Measurements from ENCODE around the gene ITIH4. TPM values are rescaled to one million over a fixed set of nuclear protein-coding genes. Genes with fewer than 3 reads are reported as not detected.
A peak's percentile ranks its signal among the peaks of the same experiment; 100 is the strongest.

The ITIH4 gene
- polyA plus RNA-seq, 3 donors = 0.59 to 47.7 TPM; not detected in 1

DNA sequence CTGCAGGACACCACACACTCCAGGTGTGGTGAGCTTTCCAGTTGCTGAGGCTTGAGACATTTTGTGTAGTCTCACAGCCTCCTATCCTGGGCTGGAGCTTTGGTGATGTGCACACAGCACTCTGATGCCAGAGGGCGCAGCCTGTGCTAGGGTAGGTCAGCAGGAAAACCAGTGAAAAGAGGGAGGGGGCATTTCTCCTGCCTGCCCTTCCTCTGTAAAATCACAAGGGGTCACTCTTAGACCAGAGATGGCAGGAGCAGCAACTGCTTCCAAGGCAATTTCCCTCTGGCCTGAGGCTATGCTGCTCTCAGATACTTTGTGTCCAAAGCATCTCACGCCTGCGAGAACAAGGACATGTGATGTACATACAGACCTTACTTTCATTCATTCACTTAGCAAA lies 20.9 kb upstream of the ITIH4 start:
- Histone ChIP-seq H3K9me3 (replicated peaks in 1 of 2; ENCODE audit: control insufficient read depth in 1 of 2, insufficient read depth in 1 of 2, low read length in 2 of 2) (no peaks in the 10 kb centered on the region), H3K4me2 (replicated peaks; ENCODE audit: extremely low read depth, low read length, poor library complexity, severe bottlenecking) (no peak overlapping the region), H3K27ac (ENCODE audit: low read depth in 1 of 2, low read length in 2 of 2) (no peak overlapping the region), H3K4me3 (replicated peaks in 1 of 3; ENCODE audit: low read depth in 2 of 3, low read length in 3 of 3) (no peak overlapping the region), H3K27me3 (ENCODE audit: control insufficient read depth in 2 of 2, insufficient read depth in 2 of 2, low read length in 2 of 2) (no peaks in the 10 kb centered on the region), H3K9ac (ENCODE audit: insufficient read depth, low read length, poor library complexity, severe bottlenecking) (no peak overlapping the region), H2AFZ (ENCODE audit: insufficient read depth, low read depth, low read length, poor library complexity, severe bottlenecking) (no peak overlapping the region), H3K36me3 (replicated peaks in 1 of 2; ENCODE audit: control insufficient read depth in 1 of 2, insufficient read depth in 2 of 2, low read length in 2 of 2) (peaks cover 74 to 96% of the 10 kb centered on the region in 2 donors), H4K20me1 (ENCODE audit: insufficient read depth, low read length) (peaks cover 7% of the 10 kb centered on the region), H3K79me2 (ENCODE audit: insufficient read depth, low read length) (no peaks in the 10 kb centered on the region), H3K4me1 (ENCODE audit: control insufficient read depth in 1 of 2, insufficient read depth in 2 of 2, low read length in 2 of 2) (no peaks in the 10 kb centered on the region)
- TF ChIP-seq, protein P1, sequence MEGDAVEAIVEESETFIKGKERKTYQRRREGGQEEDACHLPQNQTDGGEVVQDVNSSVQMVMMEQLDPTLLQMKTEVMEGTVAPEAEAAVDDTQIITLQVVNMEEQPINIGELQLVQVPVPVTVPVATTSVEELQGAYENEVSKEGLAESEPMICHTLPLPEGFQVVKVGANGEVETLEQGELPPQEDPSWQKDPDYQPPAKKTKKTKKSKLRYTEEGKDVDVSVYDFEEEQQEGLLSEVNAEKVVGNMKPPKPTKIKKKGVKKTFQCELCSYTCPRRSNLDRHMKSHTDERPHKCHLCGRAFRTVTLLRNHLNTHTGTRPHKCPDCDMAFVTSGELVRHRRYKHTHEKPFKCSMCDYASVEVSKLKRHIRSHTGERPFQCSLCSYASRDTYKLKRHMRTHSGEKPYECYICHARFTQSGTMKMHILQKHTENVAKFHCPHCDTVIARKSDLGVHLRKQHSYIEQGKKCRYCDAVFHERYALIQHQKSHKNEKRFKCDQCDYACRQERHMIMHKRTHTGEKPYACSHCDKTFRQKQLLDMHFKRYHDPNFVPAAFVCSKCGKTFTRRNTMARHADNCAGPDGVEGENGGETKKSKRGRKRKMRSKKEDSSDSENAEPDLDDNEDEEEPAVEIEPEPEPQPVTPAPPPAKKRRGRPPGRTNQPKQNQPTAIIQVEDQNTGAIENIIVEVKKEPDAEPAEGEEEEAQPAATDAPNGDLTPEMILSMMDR (IDR thresholded peaks at IDR 0.05) = peak; percentile 68
- Mint-ChIP-seq H3K36me3 (peaks cover 77 to 86% of the 10 kb centered on the region in 2 donors), H3K4me3 (no peak overlapping the region), H3K27ac (no peak overlapping the region), H3K4me1 (peaks cover 4% of the 10 kb centered on the region), H3K27me3 (ENCODE audit: low read depth in 3 of 3) (peaks cover 0 to 2% (median 0%) of the 10 kb centered on the region in 3 donors), H3K9me3 (no peaks in the 10 kb centered on the region)
- intact Hi-C loops (cut with micrococcal nuclease) = loop anchor here (5.0 kb wide), 2 partner anchors 81 to 221 kb away; no protein-coding TSS in a partner anchor
- WGBS (ENCODE audit: insufficient coverage) = no CpG with 5 or more reads among the region's 3 CpGs
- DNase-seq = peak; percentile 29 to 36 (median 29)

DNA sequence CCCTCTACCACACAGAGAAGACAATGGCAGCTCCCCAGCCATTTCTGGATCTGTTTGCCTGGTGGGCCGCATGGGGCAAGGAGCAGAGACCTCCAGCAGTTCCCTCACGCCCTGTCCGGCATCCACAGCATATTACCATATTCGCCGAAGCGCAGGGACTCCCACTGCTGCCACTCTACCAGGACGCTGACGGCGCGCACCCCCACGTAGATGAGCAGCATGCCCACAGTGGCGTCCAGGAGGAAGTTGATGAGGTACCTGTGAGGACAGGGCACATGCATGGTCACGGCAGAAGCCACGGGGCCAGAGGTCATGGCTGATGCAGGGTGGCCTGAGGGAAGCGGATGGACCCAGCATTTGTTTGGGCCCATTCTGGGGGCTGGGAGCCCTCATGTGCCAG lies 19.2 kb upstream of the ITIH4 start:
- H3K4me1 Mint-ChIP-seq = peaks cover 18% of the 10 kb centered on the region
- H3K36me3 ChIP-seq (replicated peaks in 1 of 2; ENCODE audit: control insufficient read depth in 1 of 2, insufficient read depth in 2 of 2, low read length in 2 of 2) = peaks cover 65 to 83% of the 10 kb centered on the region in 2 donors
- H3K4me2 ChIP-seq (replicated peaks; ENCODE audit: extremely low read depth, low read length, poor library complexity, severe bottlenecking) = no peak overlapping the region
- no peak overlapping the region for H3K27ac ChIP-seq (ENCODE audit: low read depth in 1 of 2, low read length in 2 of 2)
- H3K36me3 Mint-ChIP-seq = peaks cover 68 to 84% of the 10 kb centered on the region in 2 donors
- H4K20me1 ChIP-seq (ENCODE audit: insufficient read depth, low read length) = peaks cover 7% of the 10 kb centered on the region
- peaks cover 0 to 2% (median 0%) of the 10 kb centered on the region in 3 donors for H3K27me3 Mint-ChIP-seq (ENCODE audit: low read depth in 3 of 3)
- TF ChIP-seq, protein P1 (IDR thresholded peaks at IDR 0.05) = no peak
- peaks cover 8 to 10% of the 10 kb centered on the region in 2 donors for H3K4me1 ChIP-seq (ENCODE audit: control insufficient read depth in 1 of 2, insufficient read depth in 2 of 2, low read length in 2 of 2)
- no peak overlapping the region for H3K27ac Mint-ChIP-seq
- H2AFZ ChIP-seq (ENCODE audit: insufficient read depth, low read depth, low read length, poor library complexity, severe bottlenecking) = no peak overlapping the region
- H3K9me3 Mint-ChIP-seq = no peaks in the 10 kb centered on the region
- over 99% methylated on average over 15 of the region's 15 CpGs for WGBS (ENCODE audit: insufficient coverage)
- H3K4me3 Mint-ChIP-seq = no peak overlapping the region
- no peak for DNase-seq
- intact Hi-C loops (cut with micrococcal nuclease) = loop anchor here (5.0 to 10.0 kb wide), 3 partner anchors 83 to 225 kb away; no protein-coding TSS in a partner anchor
- no peak overlapping the region for H3K4me3 ChIP-seq (replicated peaks in 1 of 3; ENCODE audit: low read depth in 2 of 3, low read length in 3 of 3)
- no peaks in the 10 kb centered on the region for H3K27me3 ChIP-seq (ENCODE audit: control insufficient read depth in 2 of 2, insufficient read depth in 2 of 2, low read length in 2 of 2)
- no peaks in the 10 kb centered on the region for H3K79me2 ChIP-seq (ENCODE audit: insufficient read depth, low read length)
- no peak overlapping the region for H3K9ac ChIP-seq (ENCODE audit: insufficient read depth, low read length, poor library complexity, severe bottlenecking)
- H3K9me3 ChIP-seq (replicated peaks in 1 of 2; ENCODE audit: control insufficient read depth in 1 of 2, insufficient read depth in 1 of 2, low read length in 2 of 2) = no peaks in the 10 kb centered on the region
